Measurements from ENCODE around the gene RNU6-1. TPM values are rescaled to one million over a fixed set of nuclear protein-coding genes. Genes with fewer than 3 reads are reported as not detected.

The RNU6-1 gene
- total RNA-seq, 1 donor from 2014 or later = not detected

- peaks cover 0 to 2% (median 0%) of the 10 kb centered on the region in 3 donors for H3K4me1 ChIP-seq (ENCODE audit: control insufficient read depth in 3 of 3, insufficient read depth in 3 of 3, low read length in 3 of 3)
- H3K36me3 ChIP-seq (ENCODE audit: control insufficient read depth in 3 of 3, insufficient read depth in 3 of 3, low read length in 3 of 3) = peaks cover 0 to 3% (median 2%) of the 10 kb centered on the region in 3 donors
- H3K4me3 ChIP-seq (ENCODE audit: low read length in 3 of 3) = no peak overlapping the region
- H3K27ac ChIP-seq (ENCODE audit: low read depth, low read length) = no peak overlapping the region
- H3K27me3 ChIP-seq (ENCODE audit: control insufficient read depth in 3 of 3, insufficient read depth in 3 of 3, low read length in 3 of 3) = no peaks in the 10 kb centered on the region
- no peak overlapping the region for H3K9ac ChIP-seq (ENCODE audit: low read depth in 1 of 3, low read length in 3 of 3)
- peaks cover 0 to 2% (median 0%) of the 10 kb centered on the region in 3 donors for H3K9me3 ChIP-seq (ENCODE audit: control insufficient read depth in 3 of 3, low read length in 3 of 3)
Observed at GRCh38 chr15:67794832-67795574, 44.8 kb downstream of the RNU6-1 start.

GRCh38 chr15:67792250-67792942, 47.4 kb downstream of the RNU6-1 start:
- Histone ChIP-seq H3K9ac (ENCODE audit: low read depth in 1 of 3, low read length in 3 of 3) (no peak overlapping the region), H3K36me3 (ENCODE audit: control insufficient read depth in 3 of 3, insufficient read depth in 3 of 3, low read length in 3 of 3) (peaks cover 0 to 2% (median 0%) of the 10 kb centered on the region in 3 donors), H3K9me3 (ENCODE audit: control insufficient read depth in 3 of 3, low read length in 3 of 3) (peaks cover 0 to 2% (median 0%) of the 10 kb centered on the region in 3 donors), H3K4me3 (ENCODE audit: low read length in 3 of 3) (no peak overlapping the region), H3K27me3 (ENCODE audit: control insufficient read depth in 3 of 3, insufficient read depth in 3 of 3, low read length in 3 of 3) (no peaks in the 10 kb centered on the region), H3K4me1 (ENCODE audit: control insufficient read depth in 3 of 3, insufficient read depth in 3 of 3, low read length in 3 of 3) (peaks cover 0 to 2% (median 0%) of the 10 kb centered on the region in 3 donors), H3K27ac (ENCODE audit: low read depth, low read length) (no peak overlapping the region)

- Histone ChIP-seq H3K4me1 (ENCODE audit: control insufficient read depth in 3 of 3, insufficient read depth in 3 of 3, low read length in 3 of 3) (no peaks in the 10 kb centered on the region), H3K9me3 (ENCODE audit: control insufficient read depth in 3 of 3, low read length in 3 of 3) (peaks cover 0 to 2% (median 0%) of the 10 kb centered on the region in 3 donors), H3K36me3 (ENCODE audit: control insufficient read depth in 3 of 3, insufficient read depth in 3 of 3, low read length in 3 of 3) (no peaks in the 10 kb centered on the region), H3K9ac (ENCODE audit: low read depth in 1 of 3, low read length in 3 of 3) (no peak overlapping the region), H3K27me3 (ENCODE audit: control insufficient read depth in 3 of 3, insufficient read depth in 3 of 3, low read length in 3 of 3) (no peaks in the 10 kb centered on the region), H3K4me3 (ENCODE audit: low read length in 3 of 3) (no peak overlapping the region), H3K27ac (ENCODE audit: low read depth, low read length) (no peak overlapping the region)
Observed at GRCh38 chr15:67790610-67791319, 49.1 kb downstream of the RNU6-1 start.

Small RNA genes lying within 50 kb of the gene (small RNA-seq; reads per million reads assigned to genes)
- gene RNU6-1 = 0.12 reads per million

Other genes with a start within 250 kb of the RNU6-1 start
- under 0.01 TPM for gene SKOR1, start 14.5 kb downstream of the RNU6-1 start, total RNA-seq
- gene PIAS1, start 214.3 kb upstream of the RNU6-1 start, total RNA-seq = 15.7 TPM